EH (cell line): Measurements from ENCODE around the gene CDRT4.
"Not testable (repeated sequence)": the region's sequence is repeated elsewhere in the genome, so short reads cannot be mapped to it uniquely, and the experiment has no call there.

Experiments
- DNase-seq: peaks from one replicate; pipeline ENCODE4 v3.0.0-alpha.2; 2015; ENCODE audit warnings: low read depth

Gene CDRT4

DNA sequence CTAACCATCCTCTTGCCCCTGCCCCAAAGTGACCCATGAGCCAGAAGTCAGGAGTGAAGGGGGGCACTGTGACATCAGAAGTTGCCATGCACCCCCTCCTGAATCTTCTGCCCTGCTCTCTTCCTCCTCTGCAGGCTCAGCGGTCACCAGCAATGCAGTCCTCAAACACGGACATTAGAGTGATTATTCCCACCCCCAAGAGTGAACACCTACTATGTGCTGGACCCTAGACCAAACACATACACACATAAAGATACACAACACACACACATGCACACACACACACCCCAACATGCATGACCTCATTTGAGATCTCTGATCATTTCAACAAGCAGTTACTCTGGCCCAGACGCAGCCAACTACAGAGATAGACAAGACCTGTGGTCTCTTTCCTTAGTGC, at the start of gene CDRT4:
Gene CDRT4 (minus strand): TSS at position 30 of the 400 bp plus-strand sequence. CDS start 27,383 bp downstream, outside the sequence.
- no peak for DNase-seq

DNA sequence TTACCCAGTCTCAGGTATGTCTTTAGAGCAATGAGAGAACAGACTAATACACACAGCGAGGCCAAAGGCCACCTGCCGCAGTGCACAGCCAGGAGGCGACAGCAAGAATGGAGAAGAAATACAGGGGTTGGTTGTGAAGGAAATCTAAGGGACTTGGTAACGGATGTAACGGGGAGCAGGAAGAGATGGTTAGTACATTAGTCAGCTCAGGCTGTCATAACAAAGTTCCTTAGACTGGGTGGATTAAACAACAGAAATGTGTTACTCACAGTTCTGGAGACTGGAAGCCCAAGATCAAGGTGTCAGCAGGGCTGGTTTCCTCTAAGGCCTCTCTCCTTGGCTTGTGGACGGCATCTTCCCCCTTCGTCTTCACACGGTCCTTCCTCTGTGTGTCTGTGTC, 48.7 kb upstream of the CDRT4 start:
- DNase-seq = peak; percentile 67

DNA sequence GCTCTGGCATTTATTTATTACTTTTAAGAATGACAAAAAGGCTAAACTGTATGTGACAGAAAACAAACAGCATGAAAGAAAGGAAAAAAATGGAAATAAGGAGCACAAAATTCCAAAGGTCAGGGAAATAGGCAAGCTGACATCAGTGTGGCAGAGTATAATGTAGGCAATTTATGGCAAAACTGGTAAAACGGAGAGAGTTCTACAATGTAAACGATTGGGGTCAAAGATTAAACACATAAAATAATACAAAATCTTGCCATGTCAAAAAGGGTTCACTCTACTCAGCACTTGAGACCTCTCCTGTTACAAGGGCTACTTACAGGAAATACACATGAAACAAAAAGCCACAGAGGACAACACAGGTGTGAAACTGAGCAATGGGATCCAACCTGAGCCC, 47.0 kb upstream of the CDRT4 start:
- no peak for DNase-seq

DNA sequence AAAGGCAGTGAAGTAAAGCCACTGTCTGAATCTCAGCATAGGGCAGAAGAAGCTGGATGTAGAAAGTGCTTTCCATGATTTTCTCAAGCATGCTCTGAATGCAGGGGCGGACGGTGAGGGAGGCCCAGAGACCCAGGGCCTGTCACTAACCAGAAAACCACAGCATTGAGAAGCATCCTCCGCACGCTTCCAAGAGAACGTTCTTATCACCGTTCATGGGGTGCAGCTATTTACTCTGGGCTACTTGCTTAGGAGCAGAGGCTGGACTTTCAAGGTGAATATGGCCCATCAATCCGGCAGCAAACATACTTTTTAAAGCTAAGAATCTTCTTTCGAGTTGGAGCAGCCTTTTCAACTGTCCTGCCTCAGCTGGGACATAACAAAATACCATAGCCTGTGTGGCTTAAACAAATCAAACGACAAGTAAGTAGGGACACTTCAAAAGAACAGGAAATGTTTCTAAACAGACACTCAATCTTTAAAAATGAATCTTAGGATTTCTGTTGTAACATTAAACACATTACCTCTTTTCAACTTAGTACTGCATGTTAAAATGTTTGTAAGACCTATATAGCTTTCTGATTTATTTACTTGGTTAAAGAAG, 46.5 kb upstream of the CDRT4 start:
- DNase-seq = no peak

DNA sequence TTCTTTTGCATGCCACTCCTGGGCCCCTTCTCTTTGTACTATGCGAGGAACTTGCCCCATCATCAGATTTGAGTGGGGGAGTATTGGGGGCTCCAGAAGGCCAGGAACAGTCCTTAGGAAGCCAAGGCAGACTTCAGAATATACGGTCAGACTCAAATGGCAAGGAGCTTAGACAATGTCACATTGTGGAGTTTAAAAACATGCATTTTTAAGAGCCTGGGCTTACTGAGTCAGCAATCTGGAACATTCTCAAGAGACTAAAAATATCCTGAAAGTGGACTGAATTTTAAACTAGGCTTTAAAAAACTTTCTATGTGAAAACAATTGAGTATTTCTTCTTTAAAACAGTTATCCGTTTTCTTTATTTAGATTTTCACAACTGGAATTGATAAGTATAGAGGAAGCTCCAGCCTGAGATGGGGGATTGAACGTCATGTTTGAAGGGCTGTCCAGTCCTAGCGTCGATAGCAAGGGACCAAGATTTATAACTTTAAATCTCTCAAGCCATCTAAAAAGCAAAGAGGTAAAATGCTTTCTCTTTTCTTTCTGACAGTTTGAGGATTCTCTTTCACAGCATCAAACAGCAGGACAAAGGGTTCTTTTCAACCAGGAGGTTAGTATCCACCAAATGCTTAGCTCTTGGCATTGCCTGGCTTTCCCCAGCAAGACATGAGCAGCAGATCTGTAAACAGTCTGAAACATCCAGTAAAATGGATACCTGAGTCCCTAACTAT, 45.8 kb upstream of the CDRT4 start:
- DNase-seq = peak; percentile 68

DNA sequence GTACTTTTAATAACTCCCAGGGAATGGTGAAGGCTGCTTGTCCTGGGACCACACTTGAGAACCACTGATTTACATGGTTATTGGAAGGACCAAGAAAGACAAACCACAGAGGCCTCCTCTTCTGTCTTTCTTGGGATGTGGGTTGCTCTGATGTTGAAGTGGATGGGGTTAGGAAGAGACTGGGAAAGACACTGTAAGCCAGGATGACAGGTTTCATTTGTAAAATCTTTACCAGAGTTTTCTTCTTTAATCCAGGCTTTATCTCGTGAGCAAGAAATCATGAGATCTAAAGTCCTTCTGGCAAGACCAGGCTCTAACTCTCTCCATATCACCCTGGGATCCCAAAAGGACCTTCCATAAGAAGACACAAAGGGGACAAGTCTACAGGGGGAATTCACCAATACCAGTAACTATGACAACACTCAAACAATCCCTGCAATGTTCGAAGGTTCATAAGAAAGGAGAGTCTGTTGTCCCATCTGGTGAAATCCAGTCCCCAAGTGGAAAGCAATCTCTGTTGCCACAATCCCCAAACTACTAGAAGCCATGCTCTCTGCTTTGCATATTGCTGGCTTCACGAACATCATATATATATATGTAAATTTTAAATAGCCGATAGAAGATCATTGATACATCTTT, 44.8 kb upstream of the CDRT4 start:
- no peak for DNase-seq

DNA sequence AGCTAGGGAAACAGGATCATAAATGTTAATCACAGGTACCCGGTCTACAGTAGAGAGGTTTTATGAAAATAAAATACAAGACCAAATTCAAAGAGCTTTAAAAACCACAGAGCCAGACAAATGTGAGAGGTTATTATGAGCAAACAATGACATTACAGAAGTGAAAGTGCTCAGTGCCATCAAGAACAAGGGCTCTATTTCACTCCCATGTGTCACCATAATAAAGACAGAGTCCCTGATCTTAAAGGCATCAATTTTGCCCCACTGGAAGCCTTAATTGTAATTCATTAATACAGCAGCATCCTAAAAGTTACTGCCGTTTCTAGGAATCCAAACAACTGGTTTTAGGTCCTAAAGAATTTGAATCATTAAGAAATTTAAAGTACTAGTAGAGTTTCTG, 43.7 kb upstream of the CDRT4 start:
- no peak for DNase-seq

DNA sequence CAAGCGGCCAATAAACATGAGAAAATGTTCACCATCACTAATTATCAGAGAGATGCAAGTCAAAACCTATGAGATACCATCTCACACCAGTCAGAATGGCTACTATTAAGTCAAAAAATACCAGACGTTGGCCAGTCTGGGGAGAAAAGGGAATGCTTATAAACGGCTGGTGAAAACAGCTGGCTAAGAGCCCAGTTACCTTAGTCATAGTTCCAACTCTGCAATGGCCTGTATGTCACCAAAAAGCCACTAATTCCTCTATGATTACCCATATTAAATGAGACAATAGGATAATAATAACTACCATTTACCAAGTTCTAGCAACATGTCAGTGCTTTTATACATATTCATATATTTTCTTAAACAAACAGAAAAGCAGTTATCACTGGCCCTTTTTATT, 42.9 kb upstream of the CDRT4 start:
- peak; percentile 94 for DNase-seq

DNA sequence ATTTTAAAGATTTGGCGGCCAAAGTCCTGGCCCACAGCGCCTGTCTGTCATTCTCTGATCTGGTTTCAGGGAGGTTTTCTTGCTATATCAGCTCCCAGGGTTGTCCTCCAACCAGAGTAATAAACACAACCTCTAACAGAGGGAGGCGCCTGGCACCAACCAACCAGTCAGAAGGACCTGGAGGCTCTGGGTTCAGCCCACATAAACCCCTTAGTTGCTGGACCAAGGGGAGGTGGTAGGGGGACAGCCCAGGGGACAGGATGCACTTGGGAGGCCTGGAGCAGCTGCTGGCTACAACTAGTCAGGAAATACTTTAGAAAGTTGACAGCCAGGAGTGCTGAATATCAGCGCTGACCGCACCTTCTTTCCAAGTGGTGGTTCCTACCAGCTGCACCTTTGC, 41.7 kb upstream of the CDRT4 start:
- no peak for DNase-seq

DNA sequence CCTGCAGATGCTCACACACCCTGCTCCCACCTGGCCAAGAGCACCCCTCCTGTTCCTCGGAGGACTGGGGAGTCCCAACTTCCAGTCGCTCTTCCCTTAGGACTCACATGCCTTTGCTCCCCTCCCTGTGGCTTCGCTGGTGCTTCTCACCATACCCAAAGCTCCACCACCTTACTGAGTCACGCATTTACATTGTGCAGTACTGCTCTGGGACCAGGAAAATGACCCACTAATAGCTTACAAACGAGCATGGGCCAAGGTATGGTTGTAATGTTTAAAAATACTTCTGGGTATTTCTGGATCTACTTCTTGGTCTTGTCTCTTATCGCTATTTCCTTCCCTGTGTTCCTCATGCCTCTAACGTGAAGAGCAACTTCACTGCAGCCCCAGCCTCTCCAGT, 41.0 kb upstream of the CDRT4 start:
- DNase-seq = no peak

DNA sequence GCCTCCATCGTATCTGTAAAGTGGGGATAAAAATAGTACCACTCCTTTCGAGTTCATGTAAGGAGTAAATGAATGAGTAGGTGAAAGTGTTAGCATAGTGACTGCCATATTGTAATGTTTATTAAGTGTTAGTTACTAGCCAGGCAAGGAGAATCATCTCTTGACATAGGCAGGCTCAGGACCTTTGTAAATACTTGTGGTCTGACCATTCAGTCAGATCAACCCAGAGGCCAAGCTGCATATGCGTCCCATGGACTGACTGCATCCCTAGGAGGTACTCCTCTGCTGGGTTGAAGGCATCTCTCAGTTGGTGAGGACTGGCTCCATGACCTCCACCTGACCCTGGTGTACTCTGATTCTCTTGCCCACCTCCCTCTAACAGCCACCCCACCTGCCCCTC, 40.5 kb upstream of the CDRT4 start:
- peak; percentile 46 for DNase-seq

DNA sequence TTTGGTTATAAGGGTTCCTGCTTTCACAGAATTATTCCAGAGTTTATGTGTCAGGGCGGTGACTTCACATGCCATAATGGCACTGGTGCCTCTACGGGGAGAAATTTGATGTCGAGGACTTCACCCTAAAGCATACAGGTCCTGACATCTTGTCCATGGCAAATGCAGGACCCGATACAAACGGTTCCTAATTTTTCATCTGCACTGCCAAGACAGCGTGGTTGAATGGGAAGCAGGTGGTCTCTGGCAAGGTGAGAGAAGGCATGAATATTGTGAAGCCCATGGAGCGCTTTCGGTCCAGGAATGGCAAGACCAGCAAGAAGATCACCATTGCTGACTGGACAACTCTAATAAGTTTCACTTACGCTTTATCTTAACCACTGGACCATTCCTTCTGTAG, 39.6 kb upstream of the CDRT4 start:
- no peak for DNase-seq

DNA sequence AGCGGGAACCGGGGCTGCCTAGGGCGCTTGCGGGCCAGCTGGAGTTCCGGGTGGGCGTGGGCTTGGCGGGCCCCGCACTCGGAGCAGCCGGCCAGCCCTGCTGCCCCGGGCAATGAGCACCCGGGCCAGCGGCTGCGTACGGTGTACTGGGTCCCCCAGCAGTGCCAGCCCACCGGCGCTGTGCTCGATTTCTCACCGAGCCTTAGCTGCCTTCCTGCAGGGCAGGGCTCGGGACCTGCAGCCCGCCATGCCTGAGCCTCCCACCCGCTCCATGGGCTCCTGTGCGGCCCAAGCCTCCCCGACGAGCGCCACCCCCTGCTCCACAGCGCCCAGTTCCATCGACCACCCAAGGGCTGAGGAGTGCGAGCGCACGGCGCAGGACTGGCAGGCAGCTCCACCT, 38.3 kb upstream of the CDRT4 start:
- DNase-seq = not testable (repeated sequence)

DNA sequence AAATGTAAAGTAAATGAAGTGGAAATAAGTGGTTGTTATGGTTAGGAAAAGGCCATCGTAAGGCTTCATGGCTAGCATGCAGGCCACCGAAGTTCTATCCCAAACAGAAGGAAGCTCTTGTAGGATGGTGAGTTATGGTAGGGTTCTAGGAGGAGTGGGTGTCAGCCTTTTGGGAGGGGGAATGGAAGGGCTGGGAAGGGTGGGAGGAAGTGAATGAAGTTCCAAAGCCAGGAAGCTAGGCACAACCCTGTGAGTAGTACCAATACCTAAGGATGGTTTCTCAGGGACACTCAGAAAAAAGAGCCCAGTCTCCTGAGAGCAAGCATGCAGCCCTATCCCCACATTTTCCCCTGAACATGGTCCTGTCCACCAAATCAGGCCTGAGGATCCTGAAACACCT, 36.3 kb upstream of the CDRT4 start:
- no peak for DNase-seq

DNA sequence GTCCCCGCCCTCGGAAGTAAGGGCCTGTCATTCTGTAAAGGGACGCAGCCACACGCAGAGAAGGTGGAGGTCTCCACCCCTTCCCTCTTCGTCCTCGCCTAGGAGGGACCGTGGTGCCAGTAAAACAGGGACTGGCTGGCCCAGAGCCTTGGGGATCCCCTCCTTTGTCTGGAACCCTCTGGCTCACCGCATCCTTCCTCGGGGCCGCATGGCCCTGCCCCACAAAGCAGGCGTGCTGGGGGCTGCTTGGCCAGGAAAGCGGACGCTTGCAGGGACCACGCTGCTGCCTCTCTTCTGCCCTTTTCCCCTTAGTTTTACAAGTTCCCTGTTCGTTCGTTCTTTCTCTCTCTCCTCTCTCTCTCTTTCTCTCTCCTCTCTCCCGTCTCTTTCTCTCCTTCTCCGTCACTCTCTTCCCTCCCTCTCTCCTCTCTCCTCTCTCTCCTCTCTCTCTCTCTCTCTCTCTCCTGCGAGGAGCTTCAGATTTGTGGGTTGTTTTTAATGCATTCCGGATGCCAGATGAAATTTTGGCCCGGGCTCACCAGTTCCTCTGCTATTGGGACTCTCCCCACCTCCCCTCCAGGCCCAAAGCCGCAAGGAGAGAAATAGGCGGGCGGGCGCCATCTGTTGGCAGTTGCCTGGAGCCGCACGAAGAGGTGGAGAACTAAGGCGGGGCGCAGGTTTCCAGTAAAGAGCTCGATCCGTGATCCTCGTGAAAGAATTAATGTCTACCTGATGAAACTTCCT, 35.1 kb upstream of the CDRT4 start:
- peak; percentile 95 for DNase-seq

DNA sequence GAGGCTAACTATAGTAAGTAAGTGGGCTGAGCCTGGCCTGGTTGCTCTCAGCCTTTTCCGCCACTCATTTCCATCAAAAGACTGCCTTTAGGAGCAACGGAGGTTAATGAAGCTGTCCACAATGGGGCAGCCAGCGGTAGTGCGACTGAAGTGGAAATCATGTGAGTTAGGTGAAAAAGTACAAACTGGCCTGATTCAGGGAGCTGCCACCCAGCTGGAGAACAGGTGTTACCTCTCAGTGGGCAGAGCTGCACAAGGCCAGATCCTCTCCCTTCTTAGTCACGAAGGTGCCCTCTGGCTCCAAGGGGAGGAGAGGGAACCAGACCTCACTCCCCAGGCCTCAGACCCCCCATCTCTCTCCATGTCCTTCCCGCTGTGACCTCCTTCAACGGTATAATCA, 34.4 kb upstream of the CDRT4 start:
- no peak for DNase-seq

DNA sequence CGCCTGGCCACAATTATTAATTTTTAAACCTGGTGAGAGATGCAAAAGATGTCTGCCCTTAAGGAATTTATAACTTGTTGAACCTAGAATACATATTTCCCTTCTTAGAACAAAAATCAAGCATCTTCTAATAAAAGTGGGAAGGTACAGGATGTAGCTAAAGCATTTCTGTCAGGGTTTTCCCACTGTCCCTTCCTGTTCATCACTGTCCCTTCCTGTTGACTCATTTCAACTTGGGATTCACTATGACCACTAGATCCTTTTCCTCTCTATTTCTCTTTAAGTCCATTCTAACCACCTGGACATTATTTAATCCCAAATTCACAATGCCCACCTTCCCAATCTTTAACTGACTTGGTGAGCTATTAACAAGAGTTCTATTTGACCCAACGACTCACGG, 33.9 kb upstream of the CDRT4 start:
- DNase-seq = peak; percentile 23

DNA sequence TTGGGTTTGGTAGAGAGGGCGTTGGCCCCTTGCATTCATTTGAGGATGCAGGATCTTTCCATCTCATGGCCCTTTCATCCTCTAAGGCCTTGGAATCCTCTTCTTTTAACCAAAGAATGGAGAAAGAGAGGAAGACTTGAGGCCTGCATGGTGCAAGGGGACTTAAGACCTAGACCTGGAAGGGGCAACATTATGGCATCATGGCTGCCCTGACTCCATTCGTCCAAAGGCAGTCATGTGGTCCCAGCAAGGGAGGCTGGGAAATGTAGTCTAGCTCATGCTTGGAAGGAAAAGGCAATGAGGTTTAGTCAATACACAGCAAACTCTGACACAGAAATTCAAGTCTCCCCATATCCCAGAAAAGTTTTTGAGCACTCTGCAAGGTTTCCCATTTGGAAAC, 30.7 kb upstream of the CDRT4 start:
- DNase-seq = peak; percentile 38

DNA sequence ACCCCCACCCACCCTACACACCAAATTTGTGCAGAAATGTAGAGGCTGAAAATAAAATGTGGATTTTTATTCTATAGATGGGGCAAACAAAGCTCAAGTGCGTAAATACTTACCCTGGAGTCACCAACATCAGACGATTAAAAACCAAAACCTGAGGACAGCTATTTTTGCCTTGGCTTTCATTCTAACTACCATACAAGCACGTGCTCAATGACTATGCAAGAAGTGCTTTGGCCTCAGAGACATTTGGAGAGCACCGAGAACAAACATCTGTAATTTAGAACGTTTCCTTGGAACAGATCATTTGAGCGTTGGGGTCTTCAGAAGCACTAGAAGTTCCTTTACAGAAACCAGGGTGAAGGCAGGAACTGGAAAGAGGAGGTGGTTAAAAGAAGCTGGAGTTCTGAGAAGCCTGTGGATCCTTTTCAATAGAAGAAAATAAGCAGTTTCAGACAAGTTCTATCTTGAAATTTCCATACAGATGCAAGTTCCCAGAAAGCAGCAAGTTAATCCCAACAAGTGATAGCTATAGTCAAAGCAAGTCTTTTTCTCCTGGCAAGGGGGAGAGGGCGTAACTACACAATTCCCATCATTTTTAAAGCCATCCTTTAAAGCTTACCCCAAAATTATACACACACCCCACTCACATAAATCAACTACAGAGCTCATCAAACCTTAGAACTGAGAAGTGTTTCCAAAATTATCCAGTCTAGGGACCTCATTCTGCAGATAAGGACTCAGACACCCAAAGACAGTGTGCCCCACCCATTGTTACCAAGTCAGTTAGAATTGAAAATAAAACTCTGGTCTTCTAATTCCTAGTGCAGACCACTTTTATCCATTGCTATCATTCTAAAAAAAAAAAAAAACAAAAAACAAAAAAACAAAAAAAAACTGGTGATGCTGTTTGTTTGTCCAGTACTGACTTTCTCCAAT, 29.6 kb upstream of the CDRT4 start:
- no peak for DNase-seq

DNA sequence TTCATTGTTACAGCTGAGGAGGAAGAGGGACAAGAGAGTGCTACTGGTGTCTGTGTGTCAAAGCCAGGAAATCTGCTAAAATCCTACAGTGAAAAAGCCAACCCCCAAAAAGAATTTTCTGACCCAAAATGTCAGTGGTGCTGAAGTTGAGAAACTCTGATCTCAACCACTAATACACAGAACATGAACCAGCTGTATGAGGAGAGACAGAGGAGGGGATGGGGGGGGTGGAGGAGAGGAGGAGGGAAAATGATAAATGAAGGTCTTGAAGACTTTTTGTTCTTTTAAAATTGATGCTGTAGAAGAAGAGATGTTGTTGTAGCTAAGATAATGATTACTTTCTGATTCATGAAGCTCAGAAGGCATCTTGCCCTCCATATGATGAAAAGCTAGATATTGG, 27.4 kb upstream of the CDRT4 start:
- no peak for DNase-seq

DNA sequence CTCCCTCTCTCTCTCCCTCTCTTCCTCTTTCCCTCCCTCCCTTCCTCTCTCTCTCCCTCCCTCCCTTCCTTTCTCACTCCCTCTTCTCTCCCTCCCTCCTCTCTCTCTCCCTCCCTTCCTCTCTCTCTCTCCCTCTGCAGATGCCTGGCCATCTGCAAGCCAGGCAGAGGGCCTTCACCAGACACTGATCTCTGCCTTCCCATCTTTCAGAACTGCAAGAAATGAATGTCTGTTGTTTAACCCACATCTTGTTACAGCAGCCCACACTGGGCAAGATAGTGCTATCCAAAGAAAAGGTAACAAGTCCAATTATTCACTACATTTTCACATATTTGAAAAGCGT, 26.2 kb upstream of the CDRT4 start:
- no peak for DNase-seq
